Stimulated activated CD4-positive, alpha-beta T cell treated with anti-CD3 and anti-CD28 coated beads, Interleukin-15, amount 100 ng/mL, for 48 hours (primary cell): ENCODE measurements around the gene ABCC1.
A peak's percentile ranks its signal among the peaks of the same experiment; 100 is the strongest.
"Not testable (repeated sequence)": the region's sequence is repeated elsewhere in the genome, so short reads cannot be mapped to it uniquely, and the experiment has no call there.

ENCODE experiments used
- DNase-seq, 2 donors: peaks; one replicate each; pipeline ENCODE4 v3.0.0-alpha.2; 2020; ENCODE audit warnings: low read depth in 2 of 2

The ABCC1 gene

GRCh38 chr16:16083421-16084156, 134.2 kb downstream of the ABCC1 start:
- peak; percentile 9 to 27 for DNase-seq

- DNase-seq: no peak
Observed at GRCh38 chr16:16084874-16085273, 135.5 kb downstream of the ABCC1 start.

GRCh38 chr16:16086653-16087446, 137.4 kb downstream of the ABCC1 start:
- no peak for DNase-seq

GRCh38 chr16:16090238-16090637, 140.8 kb downstream of the ABCC1 start:
- no peak for DNase-seq

- DNase-seq: no peak
Observed at GRCh38 chr16:16092925-16093627, 143.7 kb downstream of the ABCC1 start.

- no peak for DNase-seq
Observed at GRCh38 chr16:16093628-16094332, 144.4 kb downstream of the ABCC1 start.

- DNase-seq: no peak
Observed at GRCh38 chr16:16095646-16096045, 146.2 kb downstream of the ABCC1 start.

- no peak for DNase-seq
Observed at GRCh38 chr16:16096121-16096857, 146.9 kb downstream of the ABCC1 start.

GRCh38 chr16:16096858-16097213, 147.4 kb downstream of the ABCC1 start:
- no peak for DNase-seq

GRCh38 chr16:16099320-16099719, 149.9 kb downstream of the ABCC1 start:
- no peak for DNase-seq

GRCh38 chr16:16100631-16101030, 151.2 kb downstream of the ABCC1 start:
- no peak for DNase-seq

- DNase-seq: no peak
Observed at GRCh38 chr16:16101585-16101984, 152.2 kb downstream of the ABCC1 start.

- no peak for DNase-seq
Observed at GRCh38 chr16:16102738-16103137, 153.3 kb downstream of the ABCC1 start.

- not testable (repeated sequence) for DNase-seq
Observed at GRCh38 chr16:16104132-16104803, 154.9 kb downstream of the ABCC1 start.

GRCh38 chr16:16104804-16105141, 155.4 kb downstream of the ABCC1 start:
- DNase-seq: not testable (repeated sequence)

GRCh38 chr16:16105646-16106045, 156.2 kb downstream of the ABCC1 start:
- DNase-seq: no peak

GRCh38 chr16:16106466-16106865, 157.1 kb downstream of the ABCC1 start:
- no peak for DNase-seq

GRCh38 chr16:16107839-16108238, 158.4 kb downstream of the ABCC1 start:
- no peak for DNase-seq

- DNase-seq: no peak
Observed at GRCh38 chr16:16108759-16109158, 159.3 kb downstream of the ABCC1 start.

GRCh38 chr16:16109453-16110110, 160.2 kb downstream of the ABCC1 start:
- DNase-seq: no peak
